ENCODE measurements around the gene LINGO1.

LINGO1 gene, protein sequence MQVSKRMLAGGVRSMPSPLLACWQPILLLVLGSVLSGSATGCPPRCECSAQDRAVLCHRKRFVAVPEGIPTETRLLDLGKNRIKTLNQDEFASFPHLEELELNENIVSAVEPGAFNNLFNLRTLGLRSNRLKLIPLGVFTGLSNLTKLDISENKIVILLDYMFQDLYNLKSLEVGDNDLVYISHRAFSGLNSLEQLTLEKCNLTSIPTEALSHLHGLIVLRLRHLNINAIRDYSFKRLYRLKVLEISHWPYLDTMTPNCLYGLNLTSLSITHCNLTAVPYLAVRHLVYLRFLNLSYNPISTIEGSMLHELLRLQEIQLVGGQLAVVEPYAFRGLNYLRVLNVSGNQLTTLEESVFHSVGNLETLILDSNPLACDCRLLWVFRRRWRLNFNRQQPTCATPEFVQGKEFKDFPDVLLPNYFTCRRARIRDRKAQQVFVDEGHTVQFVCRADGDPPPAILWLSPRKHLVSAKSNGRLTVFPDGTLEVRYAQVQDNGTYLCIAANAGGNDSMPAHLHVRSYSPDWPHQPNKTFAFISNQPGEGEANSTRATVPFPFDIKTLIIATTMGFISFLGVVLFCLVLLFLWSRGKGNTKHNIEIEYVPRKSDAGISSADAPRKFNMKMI

GRCh38 chr15:77632534-77633133 lies at the start of gene LINGO1:
LINGO1 (minus strand) TSS chr15:77632912; CDS start chr15:77632315, 597 bp downstream.
- DNase-seq, result no peak

DNA sequence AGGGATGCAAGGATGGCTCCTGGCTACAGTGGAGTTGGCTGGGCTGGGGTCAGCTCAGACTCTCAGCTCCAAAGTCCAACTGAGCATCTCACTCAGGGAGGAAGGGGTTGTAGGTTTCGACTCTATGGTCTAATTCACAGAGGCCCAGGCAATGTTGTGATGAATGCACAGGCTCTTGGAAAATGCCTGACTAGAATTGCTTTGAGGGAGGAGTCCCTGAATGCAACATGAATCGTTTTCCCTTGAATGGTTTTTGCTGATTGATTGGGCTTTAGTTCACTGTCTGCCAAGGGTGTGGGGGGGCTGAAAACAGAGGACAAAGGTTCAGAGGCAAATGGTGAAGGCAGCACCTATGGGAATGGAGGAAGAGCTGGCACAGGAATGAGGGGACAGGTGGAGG lies 48.6 kb upstream of the LINGO1 start:
- no peak for DNase-seq

DNA sequence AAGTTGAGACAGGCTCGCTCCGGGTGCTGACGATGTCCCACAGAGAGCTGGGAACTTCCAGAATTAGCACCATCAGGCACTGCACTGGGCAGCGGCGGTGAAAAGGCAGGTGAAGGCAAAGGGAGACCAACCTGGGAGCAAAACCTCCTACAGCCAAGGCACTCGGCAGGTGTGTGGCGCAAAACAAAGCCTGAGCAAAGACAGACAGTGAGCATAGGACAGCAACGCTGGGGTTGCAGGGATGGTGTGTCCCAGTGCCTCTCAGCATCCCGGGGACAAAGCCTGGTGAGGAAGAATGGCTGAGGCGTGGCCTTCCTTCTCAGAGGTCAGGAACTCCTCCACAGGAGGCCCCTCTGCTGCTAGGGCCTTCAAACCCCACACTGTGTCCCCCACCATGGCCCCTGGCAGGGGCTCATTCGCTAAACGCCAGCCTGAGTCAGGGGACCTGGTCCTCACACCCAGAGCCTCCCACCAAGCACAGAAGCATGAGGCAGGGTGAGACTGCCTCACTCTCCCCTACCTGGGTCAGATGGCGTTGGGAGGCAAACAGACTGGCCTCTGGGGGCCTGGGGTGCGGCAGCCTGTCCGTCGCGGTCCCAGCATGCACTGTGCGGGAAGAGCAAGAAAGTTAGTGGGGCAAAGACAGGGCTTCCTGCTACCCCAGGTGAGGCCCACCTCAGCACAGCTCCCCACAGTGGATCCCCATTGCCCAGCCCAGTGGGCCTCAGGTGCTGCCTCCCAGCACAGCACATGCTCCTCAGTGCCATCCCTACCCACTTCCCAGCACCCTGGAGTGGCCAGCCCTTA lies 44.1 kb upstream of the LINGO1 start:
- no peak for DNase-seq

GRCh38 chr15:77675806-77676415 lies 43.2 kb upstream of the LINGO1 start:
- no peak for DNase-seq

- DNase-seq, result no peak
Observed at GRCh38 chr15:77674327-77674726, 41.6 kb upstream of the LINGO1 start.

- DNase-seq, result no peak
Observed at GRCh38 chr15:77673866-77674265, 41.2 kb upstream of the LINGO1 start.

DNA sequence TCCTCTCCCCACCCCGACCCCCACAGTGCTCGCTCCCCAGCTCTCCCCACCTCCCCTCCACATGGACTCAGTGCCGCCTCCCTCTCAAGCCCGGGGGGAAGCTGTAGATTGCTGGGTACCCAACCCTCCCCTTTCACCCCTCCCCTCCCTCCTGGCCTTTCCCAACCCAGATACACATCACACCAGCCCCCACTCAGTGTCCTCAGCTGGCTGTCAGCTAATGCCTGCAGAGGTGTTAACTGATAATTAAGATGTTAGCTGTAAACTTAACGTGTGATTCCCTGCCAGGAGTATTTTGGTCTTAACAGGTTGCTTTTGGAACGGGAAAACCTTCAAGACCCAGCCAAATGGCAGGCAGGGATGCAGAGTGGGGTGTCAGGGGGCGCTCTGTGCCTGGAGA lies 39.4 kb upstream of the LINGO1 start:
- no peak for DNase-seq

- DNase-seq, result no peak
Observed at GRCh38 chr15:77671362-77672056, 38.8 kb upstream of the LINGO1 start.

- DNase-seq, result no peak
Observed at GRCh38 chr15:77670558-77671361, 38.0 kb upstream of the LINGO1 start.

- no peak for DNase-seq
Observed at GRCh38 chr15:77669896-77670295, 37.2 kb upstream of the LINGO1 start.

- no peak for DNase-seq
Observed at GRCh38 chr15:77667338-77668234, 34.9 kb upstream of the LINGO1 start.

DNA sequence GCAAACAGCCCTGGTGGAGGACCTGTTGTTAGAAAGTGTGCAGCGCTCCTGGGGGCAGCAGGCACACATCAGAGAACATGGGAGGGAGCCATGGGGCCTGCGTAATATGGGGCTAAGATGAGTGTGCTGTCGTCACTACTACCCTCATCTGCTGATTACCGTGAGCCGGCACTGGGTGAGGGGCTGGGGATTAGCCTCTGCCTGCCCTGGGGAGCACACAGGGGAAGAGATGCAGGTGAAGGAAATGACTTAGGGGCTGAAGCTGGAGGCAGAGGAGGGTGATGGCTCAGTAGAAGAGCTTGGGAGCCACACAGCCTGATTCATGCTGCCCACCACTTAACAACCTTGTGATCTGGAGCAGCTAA lies 33.6 kb upstream of the LINGO1 start:
- DNase-seq, result no peak

DNA sequence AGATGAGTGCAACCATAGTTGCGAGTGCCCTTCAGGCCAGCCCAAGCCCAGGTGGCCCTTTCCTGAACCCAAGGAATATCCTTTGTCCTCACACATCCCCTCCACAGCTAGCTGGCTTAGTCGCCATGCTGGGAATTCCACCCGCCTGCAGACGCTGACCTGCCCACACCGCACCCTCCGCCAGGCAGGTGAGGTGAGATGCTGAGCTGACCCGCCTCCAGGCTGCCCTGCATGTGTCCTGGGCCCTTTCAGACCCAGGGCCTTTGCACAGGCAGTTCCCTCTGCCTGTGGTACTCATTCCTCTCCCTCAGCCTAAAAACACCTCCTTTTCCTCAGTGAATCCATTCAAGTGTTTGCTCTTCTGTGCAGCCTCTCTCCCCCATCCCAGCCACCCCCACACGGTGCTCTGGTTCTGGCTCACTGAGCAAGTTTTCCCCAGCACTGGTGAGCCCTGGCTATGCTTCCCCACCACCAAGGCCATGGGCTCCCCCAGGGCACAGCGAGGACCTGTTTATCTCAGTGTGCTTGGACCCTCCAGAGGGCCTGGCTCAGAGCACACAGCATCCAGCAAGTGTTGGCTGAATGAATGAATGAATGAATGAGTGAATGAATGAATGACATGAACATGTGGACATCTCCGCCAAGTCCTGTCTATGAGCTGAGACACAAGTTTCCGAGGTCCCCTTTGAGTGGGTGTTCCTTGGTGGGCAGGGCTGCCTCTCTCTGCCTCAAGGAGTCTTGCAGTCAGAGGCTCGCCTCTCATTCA lies 33.0 kb upstream of the LINGO1 start:
- no peak for DNase-seq

- no peak for DNase-seq
Observed at GRCh38 chr15:77664428-77664827, 31.7 kb upstream of the LINGO1 start.

GRCh38 chr15:77663256-77663655 lies 30.5 kb upstream of the LINGO1 start:
- no peak for DNase-seq

- no peak for DNase-seq
Observed at GRCh38 chr15:77659350-77660321, 26.9 kb upstream of the LINGO1 start.

GRCh38 chr15:77658304-77658703 lies 25.6 kb upstream of the LINGO1 start:
- no peak for DNase-seq

- DNase-seq, result no peak
Observed at GRCh38 chr15:77657634-77658238, 25.0 kb upstream of the LINGO1 start.

Measured in activated CD4-positive, alpha-beta T cell treated with anti-CD3 and anti-CD28 coated beads, Interleukin-2, amount 50 U/mL, for 1 hour (primary cell).